ENCODE data around the gene P3H1.

The P3H1 gene

DNA sequence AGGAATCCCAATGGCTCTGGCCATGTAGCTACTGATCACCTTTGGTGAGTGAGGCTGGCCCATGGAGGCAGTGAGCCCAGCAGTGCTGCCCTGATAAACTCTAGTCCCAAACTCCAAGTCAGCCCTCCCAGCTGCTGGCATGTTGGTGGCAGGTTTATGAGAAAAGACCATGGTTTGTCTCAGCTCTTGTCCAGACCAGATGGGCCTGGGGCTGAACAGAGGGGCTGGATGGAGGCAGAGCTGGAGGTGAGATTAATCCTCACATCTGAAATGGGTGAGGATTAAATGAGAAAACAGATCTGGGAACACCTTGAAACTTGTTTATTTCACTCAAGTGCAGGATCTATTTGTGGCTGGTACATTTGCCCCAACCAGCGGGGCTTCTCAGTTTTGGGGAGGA, 21.2 kb upstream of the P3H1 start (continued):
- no peak for TF ChIP-seq WT1 (tag by site-specific recombination; IDR thresholded peaks at IDR 0.05)

GRCh38 chr1:42786097-42786496, 19.3 kb upstream of the P3H1 start:
- TF ChIP-seq, protein P1, sequence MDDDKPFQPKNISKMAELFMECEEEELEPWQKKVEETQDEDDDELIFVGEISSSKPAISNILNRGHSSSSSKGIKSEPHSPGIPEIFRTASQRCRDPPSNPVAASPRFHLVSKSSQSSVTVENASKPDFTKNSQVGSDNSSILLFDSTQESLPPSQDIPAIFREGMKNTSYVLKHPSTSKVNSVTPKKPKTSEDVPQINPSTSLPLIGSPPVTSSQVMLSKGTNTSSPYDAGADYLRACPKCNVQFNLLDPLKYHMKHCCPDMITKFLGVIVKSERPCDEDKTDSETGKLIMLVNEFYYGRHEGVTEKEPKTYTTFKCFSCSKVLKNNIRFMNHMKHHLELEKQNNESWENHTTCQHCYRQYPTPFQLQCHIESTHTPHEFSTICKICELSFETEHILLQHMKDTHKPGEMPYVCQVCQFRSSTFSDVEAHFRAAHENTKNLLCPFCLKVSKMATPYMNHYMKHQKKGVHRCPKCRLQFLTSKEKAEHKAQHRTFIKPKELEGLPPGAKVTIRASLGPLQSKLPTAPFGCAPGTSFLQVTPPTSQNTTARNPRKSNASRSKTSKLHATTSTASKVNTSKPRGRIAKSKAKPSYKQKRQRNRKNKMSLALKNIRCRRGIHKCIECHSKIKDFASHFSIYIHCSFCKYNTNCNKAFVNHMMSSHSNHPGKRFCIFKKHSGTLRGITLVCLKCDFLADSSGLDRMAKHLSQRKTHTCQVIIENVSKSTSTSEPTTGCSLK (tag by site-specific recombination; IDR thresholded peaks at IDR 0.05) = no peak
- no peak for TF ChIP-seq ZNF654 (tag by site-specific recombination; IDR thresholded peaks at IDR 0.05; ENCODE audit: low read depth)
- no peak for TF ChIP-seq ZSCAN30 (tag by site-specific recombination; IDR thresholded peaks at IDR 0.05)
- TF ChIP-seq ZNF302 (tag by site-specific recombination; IDR thresholded peaks at IDR 0.05; ENCODE audit: low read depth) = no peak
- TF ChIP-seq, protein P2, sequence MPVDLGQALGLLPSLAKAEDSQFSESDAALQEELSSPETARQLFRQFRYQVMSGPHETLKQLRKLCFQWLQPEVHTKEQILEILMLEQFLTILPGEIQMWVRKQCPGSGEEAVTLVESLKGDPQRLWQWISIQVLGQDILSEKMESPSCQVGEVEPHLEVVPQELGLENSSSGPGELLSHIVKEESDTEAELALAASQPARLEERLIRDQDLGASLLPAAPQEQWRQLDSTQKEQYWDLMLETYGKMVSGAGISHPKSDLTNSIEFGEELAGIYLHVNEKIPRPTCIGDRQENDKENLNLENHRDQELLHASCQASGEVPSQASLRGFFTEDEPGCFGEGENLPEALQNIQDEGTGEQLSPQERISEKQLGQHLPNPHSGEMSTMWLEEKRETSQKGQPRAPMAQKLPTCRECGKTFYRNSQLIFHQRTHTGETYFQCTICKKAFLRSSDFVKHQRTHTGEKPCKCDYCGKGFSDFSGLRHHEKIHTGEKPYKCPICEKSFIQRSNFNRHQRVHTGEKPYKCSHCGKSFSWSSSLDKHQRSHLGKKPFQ (tag by site-specific recombination; IDR thresholded peaks at IDR 0.05) = no peak
- no peak for TF ChIP-seq ZNF26 (tag by site-specific recombination; IDR thresholded peaks at IDR 0.05)
- no peak for TF ChIP-seq ZNF660 (tag by site-specific recombination; IDR thresholded peaks at IDR 0.05)
- no peak for TF ChIP-seq ZNF248 (tag by site-specific recombination; IDR thresholded peaks at IDR 0.05)
- TF ChIP-seq ZNF521 (tag by site-specific recombination; IDR thresholded peaks at IDR 0.05) = no peak
- TF ChIP-seq ZNF37A (tag by site-specific recombination; IDR thresholded peaks at IDR 0.05) = no peak
- no peak for TF ChIP-seq ZNF138 (tag by site-specific recombination; IDR thresholded peaks at IDR 0.05; ENCODE audit: borderline replicate concordance)
- TF ChIP-seq SP7 (tag by site-specific recombination; IDR thresholded peaks at IDR 0.05) = no peak
- TF ChIP-seq ZNF391 (tag by site-specific recombination; IDR thresholded peaks at IDR 0.05; ENCODE audit: borderline replicate concordance, low read depth) = no peak
- TF ChIP-seq, protein P3, sequence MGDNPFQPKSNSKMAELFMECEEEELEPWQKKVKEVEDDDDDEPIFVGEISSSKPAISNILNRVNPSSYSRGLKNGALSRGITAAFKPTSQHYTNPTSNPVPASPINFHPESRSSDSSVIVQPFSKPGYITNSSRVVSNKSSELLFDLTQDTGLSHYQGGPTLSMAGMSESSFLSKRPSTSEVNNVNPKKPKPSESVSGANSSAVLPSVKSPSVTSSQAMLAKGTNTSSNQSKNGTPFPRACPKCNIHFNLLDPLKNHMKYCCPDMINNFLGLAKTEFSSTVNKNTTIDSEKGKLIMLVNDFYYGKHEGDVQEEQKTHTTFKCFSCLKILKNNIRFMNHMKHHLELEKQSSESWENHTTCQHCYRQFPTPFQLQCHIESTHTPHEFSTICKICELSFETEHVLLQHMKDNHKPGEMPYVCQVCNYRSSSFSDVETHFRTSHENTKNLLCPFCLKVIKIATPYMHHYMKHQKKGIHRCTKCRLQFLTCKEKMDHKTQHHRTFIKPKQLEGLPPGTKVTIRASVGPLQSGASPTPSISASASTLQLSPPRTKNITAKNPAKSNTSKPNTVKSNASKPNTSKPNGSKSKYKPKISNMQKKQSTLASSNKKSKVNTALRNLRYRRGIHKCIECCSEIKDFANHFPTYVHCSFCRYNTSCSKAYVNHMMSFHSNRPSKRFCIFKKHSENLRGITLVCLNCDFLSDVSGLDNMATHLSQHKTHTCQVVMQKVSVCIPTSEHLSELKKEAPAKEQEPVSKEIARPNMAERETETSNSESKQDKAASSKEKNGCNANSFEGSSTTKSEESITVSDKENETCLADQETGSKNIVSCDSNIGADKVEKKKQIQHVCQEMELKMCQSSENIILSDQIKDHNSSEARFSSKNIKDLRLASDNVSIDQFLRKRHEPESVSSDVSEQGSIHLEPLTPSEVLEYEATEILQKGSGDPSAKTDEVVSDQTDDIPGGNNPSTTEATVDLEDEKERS (tag by site-specific recombination; IDR thresholded peaks at IDR 0.05) = no peak
- TF ChIP-seq ZBTB49 (tag by site-specific recombination; IDR thresholded peaks at IDR 0.05; ENCODE audit: low read depth) = no peak
- TF ChIP-seq IKZF3 (tag by site-specific recombination; IDR thresholded peaks at IDR 0.05) = no peak
- TF ChIP-seq SCRT2 (tag by site-specific recombination; IDR thresholded peaks at IDR 0.05) = no peak
- no peak for TF ChIP-seq ZNF416 (tag by site-specific recombination; IDR thresholded peaks at IDR 0.05)
- peaks cover 0 to 37% of the 10 kb centered on the region in 2 experiments; a peak in 2 of 3 replicates for H3K36me3 ChIP-seq (ENCODE audit: control insufficient read depth in 2 of 2, insufficient read depth in 1 of 2, low read length in 2 of 2)
- POLR2A ChIA-PET = no interaction called here
- no peak overlapping the region for H3K27ac ChIP-seq (ENCODE audit: extremely low read depth, low read depth, low read length)
- no peaks in the 10 kb centered on the region for H3K9me3 ChIP-seq (ENCODE audit: control insufficient read depth, insufficient read depth, low read depth, low read length)
- no peak overlapping the region for H3K4me3 ChIP-seq (ENCODE audit: low read depth, low read length)
- H3K4me1 ChIP-seq (ENCODE audit: control insufficient read depth, insufficient read depth, low read length) = no peaks in the 10 kb centered on the region
- CTCF ChIA-PET = interaction anchor here (0.7 kb wide), 1 partner anchor 101 kb away, joined by 3 read pairs; no protein-coding TSS in a partner anchor
